ENCODE measurements around the gene RAD51. TPM values are rescaled to one million over a fixed set of nuclear protein-coding genes. Genes with fewer than 3 reads are reported as not detected.

RAD51 gene
- total and polyA plus RNA-seq, 9 of the 15 experiments (the other 6 are each of a cell fraction or from before 2014, with no cell fraction given): 16.0 to 63.8 (median 34.6) TPM

DNA sequence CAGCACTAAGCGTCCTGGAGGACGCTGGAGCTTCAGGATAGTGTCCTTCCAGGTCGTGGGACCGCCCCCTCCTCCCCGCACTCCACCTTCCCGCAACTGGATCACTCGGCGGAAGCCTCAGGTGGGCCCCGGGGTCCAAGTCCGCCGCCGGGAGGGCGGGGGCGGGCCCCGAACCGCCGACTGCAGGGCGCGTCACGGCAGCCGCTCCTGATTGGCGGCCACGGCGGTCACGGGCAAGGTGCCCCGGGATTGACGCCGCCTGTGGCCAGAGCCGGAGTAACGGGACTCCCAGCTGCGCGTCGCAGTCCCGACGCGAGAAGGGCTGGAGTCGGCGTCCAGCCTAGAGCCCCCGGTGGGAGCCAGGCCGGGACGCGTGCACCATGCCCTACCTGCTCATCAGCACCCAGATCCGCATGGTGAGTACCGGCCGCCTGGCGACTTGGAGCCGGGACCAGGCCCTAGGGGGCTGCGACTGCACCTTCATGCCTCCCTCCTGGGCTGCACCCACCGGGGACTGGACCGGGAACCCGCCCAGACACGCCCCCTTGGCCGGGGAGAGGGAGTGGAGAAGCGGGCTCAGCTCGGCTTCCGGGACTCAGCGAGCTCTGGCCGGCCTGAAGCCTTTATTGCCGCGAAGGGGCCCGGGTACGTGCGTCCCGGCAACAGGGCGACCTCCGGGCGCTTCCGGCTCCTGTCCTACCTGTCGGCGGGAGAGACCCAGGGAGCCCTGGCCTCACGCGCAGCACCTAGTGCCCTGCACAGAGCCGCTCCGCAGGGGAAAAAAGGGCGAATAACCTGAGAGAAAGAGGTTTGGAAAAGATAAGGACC, 69.0 kb downstream of the RAD51 start, which contains the start of gene GCHFR (continued):
- TF ChIP-seq, protein P1, sequence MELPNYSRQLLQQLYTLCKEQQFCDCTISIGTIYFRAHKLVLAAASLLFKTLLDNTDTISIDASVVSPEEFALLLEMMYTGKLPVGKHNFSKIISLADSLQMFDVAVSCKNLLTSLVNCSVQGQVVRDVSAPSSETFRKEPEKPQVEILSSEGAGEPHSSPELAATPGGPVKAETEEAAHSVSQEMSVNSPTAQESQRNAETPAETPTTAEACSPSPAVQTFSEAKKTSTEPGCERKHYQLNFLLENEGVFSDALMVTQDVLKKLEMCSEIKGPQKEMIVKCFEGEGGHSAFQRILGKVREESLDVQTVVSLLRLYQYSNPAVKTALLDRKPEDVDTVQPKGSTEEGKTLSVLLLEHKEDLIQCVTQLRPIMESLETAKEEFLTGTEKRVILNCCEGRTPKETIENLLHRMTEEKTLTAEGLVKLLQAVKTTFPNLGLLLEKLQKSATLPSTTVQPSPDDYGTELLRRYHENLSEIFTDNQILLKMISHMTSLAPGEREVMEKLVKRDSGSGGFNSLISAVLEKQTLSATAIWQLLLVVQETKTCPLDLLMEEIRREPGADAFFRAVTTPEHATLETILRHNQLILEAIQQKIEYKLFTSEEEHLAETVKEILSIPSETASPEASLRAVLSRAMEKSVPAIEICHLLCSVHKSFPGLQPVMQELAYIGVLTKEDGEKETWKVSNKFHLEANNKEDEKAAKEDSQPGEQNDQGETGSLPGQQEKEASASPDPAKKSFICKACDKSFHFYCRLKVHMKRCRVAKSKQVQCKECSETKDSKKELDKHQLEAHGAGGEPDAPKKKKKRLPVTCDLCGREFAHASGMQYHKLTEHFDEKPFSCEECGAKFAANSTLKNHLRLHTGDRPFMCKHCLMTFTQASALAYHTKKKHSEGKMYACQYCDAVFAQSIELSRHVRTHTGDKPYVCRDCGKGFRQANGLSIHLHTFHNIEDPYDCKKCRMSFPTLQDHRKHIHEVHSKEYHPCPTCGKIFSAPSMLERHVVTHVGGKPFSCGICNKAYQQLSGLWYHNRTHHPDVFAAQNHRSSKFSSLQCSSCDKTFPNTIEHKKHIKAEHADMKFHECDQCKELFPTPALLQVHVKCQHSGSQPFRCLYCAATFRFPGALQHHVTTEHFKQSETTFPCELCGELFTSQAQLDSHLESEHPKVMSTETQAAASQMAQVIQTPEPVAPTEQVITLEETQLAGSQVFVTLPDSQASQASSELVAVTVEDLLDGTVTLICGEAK (IDR thresholded peaks at IDR 0.05): no peak
- TF ChIP-seq, protein P1 (CRISPR knock-in tag; IDR thresholded peaks at IDR 0.05): 0 out of 2 replicates have a peak, but pooled peaks have one; percentile 23
- TF ChIP-seq, protein P2, sequence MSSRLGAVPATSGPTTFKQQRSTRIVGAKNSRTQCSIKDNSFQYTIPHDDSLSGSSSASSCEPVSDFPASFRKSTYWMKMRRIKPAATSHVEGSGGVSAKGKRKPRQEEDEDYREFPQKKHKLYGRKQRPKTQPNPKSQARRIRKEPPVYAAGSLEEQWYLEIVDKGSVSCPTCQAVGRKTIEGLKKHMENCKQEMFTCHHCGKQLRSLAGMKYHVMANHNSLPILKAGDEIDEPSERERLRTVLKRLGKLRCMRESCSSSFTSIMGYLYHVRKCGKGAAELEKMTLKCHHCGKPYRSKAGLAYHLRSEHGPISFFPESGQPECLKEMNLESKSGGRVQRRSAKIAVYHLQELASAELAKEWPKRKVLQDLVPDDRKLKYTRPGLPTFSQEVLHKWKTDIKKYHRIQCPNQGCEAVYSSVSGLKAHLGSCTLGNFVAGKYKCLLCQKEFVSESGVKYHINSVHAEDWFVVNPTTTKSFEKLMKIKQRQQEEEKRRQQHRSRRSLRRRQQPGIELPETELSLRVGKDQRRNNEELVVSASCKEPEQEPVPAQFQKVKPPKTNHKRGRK (tag; IDR thresholded peaks at IDR 0.05): no peak
- no peak for TF ChIP-seq WHSC1 (IDR thresholded peaks at IDR 0.05; ENCODE audit: low read length)
- TF ChIP-seq, protein P3, sequence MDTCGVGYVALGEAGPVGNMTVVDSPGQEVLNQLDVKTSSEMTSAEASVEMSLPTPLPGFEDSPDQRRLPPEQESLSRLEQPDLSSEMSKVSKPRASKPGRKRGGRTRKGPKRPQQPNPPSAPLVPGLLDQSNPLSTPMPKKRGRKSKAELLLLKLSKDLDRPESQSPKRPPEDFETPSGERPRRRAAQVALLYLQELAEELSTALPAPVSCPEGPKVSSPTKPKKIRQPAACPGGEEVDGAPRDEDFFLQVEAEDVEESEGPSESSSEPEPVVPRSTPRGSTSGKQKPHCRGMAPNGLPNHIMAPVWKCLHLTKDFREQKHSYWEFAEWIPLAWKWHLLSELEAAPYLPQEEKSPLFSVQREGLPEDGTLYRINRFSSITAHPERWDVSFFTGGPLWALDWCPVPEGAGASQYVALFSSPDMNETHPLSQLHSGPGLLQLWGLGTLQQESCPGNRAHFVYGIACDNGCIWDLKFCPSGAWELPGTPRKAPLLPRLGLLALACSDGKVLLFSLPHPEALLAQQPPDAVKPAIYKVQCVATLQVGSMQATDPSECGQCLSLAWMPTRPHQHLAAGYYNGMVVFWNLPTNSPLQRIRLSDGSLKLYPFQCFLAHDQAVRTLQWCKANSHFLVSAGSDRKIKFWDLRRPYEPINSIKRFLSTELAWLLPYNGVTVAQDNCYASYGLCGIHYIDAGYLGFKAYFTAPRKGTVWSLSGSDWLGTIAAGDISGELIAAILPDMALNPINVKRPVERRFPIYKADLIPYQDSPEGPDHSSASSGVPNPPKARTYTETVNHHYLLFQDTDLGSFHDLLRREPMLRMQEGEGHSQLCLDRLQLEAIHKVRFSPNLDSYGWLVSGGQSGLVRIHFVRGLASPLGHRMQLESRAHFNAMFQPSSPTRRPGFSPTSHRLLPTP (IDR thresholded peaks at IDR 0.05; ENCODE audit: borderline replicate concordance, extremely low read depth, insufficient read length): peak; percentile 9
- TF ChIP-seq GATAD2A (IDR thresholded peaks at IDR 0.05): 0 out of 2 replicates have a peak, but pooled peaks have one; percentile 55
- TF ChIP-seq KAT7 (CRISPR knock-in tag; IDR thresholded peaks at IDR 0.05; ENCODE audit: borderline replicate concordance): peak; percentile 52; the same call in 1 of the 2 replicates
- TF ChIP-seq MYBL2 (IDR thresholded peaks at IDR 0.05; ENCODE audit: low read depth): no peak
- TF ChIP-seq MYBL2 (CRISPR knock-in tag; IDR thresholded peaks at IDR 0.05; ENCODE audit: borderline replicate concordance): no peak
- no peak for TF ChIP-seq ZFP36 (IDR thresholded peaks at IDR 0.05; ENCODE audit: low read depth, low read length, partially characterized antibody)
- TF ChIP-seq, protein P4, sequence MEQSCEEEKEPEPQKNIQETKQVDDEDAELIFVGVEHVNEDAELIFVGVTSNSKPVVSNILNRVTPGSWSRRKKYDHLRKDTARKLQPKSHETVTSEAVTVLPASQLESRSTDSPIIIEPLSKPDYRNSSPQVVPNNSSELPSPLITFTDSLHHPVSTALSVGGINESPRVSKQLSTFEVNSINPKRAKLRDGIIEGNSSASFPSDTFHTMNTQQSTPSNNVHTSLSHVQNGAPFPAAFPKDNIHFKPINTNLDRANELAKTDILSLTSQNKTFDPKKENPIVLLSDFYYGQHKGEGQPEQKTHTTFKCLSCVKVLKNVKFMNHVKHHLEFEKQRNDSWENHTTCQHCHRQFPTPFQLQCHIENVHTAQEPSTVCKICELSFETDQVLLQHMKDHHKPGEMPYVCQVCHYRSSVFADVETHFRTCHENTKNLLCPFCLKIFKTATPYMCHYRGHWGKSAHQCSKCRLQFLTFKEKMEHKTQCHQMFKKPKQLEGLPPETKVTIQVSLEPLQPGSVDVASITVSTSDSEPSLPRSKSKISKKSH (CRISPR knock-in tag; IDR thresholded peaks at IDR 0.05): no peak
